GM12878 (cell line): ENCODE data around the gene YAP1.

Experiments
- CEBPB ChIP-seq, 2 experiments: fragments of 150-350 bp in 1 of 2; IDR thresholded peaks; 2 replicates each; pipeline ENCODE4 v1.6.1; 2012 to 2014; ENCODE audit warnings: low read depth in 2 of 2, low read length in 2 of 2, borderline replicate concordance in 1 of 2, inconsistent platforms in 1 of 2
- CTCF ChIP-seq, 3 experiments: IDR thresholded peaks in 2 of 3; conservative IDR thresholded peaks in 1 of 3; 2 replicates each; pipeline ENCODE4 v1.5.1; 2011; ENCODE audit warnings: low read depth in 3 of 3, low read length in 3 of 3, mild to moderate bottlenecking in 3 of 3, control low read depth in 2 of 3, moderate library complexity in 2 of 3, inconsistent platforms in 1 of 3, mixed read lengths in 1 of 3; ENCODE audit not compliant: control insufficient read depth in 2 of 3, insufficient read depth in 1 of 3; ENCODE audit errors: extremely low read depth in 1 of 3
- EGR1 ChIP-seq, 2 experiments: IDR thresholded peaks; 1 replicate in 1 of 2; 2 replicates in 1 of 2; pipeline ENCODE4 v1.6.1; 2011 to 2012; ENCODE audit warnings: low read depth in 2 of 2, low read length in 2 of 2, borderline replicate concordance in 1 of 2, mild to moderate bottlenecking in 1 of 2, moderate library complexity in 1 of 2
- ETV6 ChIP-seq, 2 experiments: fragments of 450-650 bp in 1 of 2; IDR thresholded peaks in 1 of 2; conservative IDR thresholded peaks in 1 of 2; 2 replicates each; pipeline ENCODE4 v1.6.1; 2014; ENCODE audit warnings: antibody characterized with exemption in 1 of 2, borderline replicate concordance in 1 of 2, low read depth in 1 of 2, mild to moderate bottlenecking in 1 of 2, moderate library complexity in 1 of 2
- GABPA ChIP-seq: IDR thresholded peaks from 2 replicates; pipeline ENCODE4 v1.6.1; 2014; ENCODE audit warnings: antibody characterized with exemption, low read depth, mild to moderate bottlenecking, inconsistent platforms
- HDAC2 ChIP-seq: fragments of 200-600 bp; sonication (generic); IDR thresholded peaks from 2 replicates; pipeline ENCODE4 v1.6.1; 2017
- KDM1A ChIP-seq: fragments of 200-600 bp; sonication (generic); IDR thresholded peaks from 2 replicates; pipeline ENCODE4 v1.6.1; 2016; ENCODE audit warnings: borderline replicate concordance
- NFYB ChIP-seq: IDR thresholded peaks from 2 replicates; pipeline ENCODE4 v1.6.1; 2011; ENCODE audit warnings: low read depth, mild to moderate bottlenecking, low read length, improper control_type of control experiment, moderate library complexity; ENCODE audit not compliant: insufficient read depth
- NR2F1 ChIP-seq: fragments of 450-650 bp; conservative IDR thresholded peaks from 2 replicates; pipeline ENCODE4 v1.6.1; 2017; ENCODE audit warnings: mild to moderate bottlenecking
- PML ChIP-seq: IDR thresholded peaks from 2 replicates; pipeline ENCODE4 v1.6.1; 2012; ENCODE audit warnings: low read length, inconsistent platforms
- POLR2AphosphoS5 ChIP-seq: IDR thresholded peaks from 2 replicates; pipeline ENCODE4 v1.6.1; 2011; ENCODE audit warnings: mild to moderate bottlenecking, low read length, inconsistent platforms
- SREBF2 ChIP-seq: IDR thresholded peaks from 2 replicates; pipeline ENCODE4 v1.6.1; 2012; ENCODE audit warnings: mild to moderate bottlenecking, low read length
- YY1 ChIP-seq: IDR thresholded peaks from 2 replicates; pipeline ENCODE4 v1.6.1; 2011; ENCODE audit warnings: low read depth, mild to moderate bottlenecking, low read length
- ZNF592 ChIP-seq: fragments of 450-650 bp; IDR thresholded peaks from 2 replicates; pipeline ENCODE4 v1.6.1; 2017; ENCODE audit warnings: mild to moderate bottlenecking, moderate library complexity

- TF ChIP-seq NR2F1 (no peak), CTCF (IDR thresholded peaks at IDR 0.05 in 2 of 3, conservative IDR thresholded peaks at IDR 0.05 in 1 of 3; ENCODE audit: control insufficient read depth in 2 of 3, extremely low read depth in 1 of 3, insufficient read depth in 1 of 3, low read depth in 3 of 3, low read length in 3 of 3) (no peak), YY1 (no peak), HDAC2 (no peak), CEBPB (IDR thresholded peaks at IDR 0.05; ENCODE audit: borderline replicate concordance in 1 of 2, low read depth in 2 of 2, low read length in 2 of 2) (no peak), NFYB (no peak), GABPA (no peak), ZNF592 (no peak), ETV6 (conservative IDR thresholded peaks at IDR 0.05 in 1 of 2, IDR thresholded peaks at IDR 0.05 in 1 of 2; ENCODE audit: borderline replicate concordance in 1 of 2, low read depth in 1 of 2) (no peak), KDM1A (no peak), SREBF2 (no peak), POLR2AphosphoS5 (no peak), EGR1 (IDR thresholded peaks at IDR 0.05; ENCODE audit: borderline replicate concordance in 1 of 2, low read depth in 2 of 2, low read length in 2 of 2) (no peak), PML (no peak)
Measured at GRCh38 chr11:102230186-102230585, 119.9 kb downstream of the YAP1 start.
